SK-N-MC (cell line): ENCODE data around the gene RPL38.

Source experiments
- EZH2 ChIP-seq: fragments of 200-600 bp; sonication (generic); IDR thresholded peaks from one replicate; pipeline ENCODE4 v1.6.1; 2017; ENCODE audit warnings: antibody characterized with exemption
- FOXP2 ChIP-seq: optimal IDR thresholded peaks from 2 replicates; pipeline ENCODE3; 2011; ENCODE audit warnings: mild to moderate bottlenecking, moderate library complexity; ENCODE audit not compliant: insufficient read depth; ENCODE audit errors: extremely low read length, control extremely low read depth
- POLR2AphosphoS5 ChIP-seq: IDR thresholded peaks from 2 replicates; pipeline ENCODE4 v1.6.1; 2012; ENCODE audit warnings: mild to moderate bottlenecking, low read depth, low read length, borderline replicate concordance

DNA sequence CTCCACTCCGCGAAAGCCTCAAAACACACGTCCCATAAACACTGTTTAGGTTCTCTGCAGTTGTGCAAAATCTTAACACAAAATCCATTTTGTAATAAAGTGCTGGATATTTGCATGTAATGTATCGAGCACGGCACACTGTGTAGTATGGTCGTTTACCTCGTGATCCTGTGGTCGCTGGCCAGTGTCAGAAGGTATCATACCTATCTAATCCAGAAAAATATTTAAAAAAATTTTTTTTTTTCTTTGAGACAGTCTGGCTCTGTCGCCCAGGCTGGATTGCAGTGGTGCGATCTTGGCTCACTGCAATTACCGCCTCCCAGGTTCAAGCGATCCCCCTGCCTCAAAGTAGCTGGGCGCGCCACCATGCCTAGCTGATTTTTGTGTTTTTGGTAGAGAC is 996 bp downstream of the RPL38 start:
- TF ChIP-seq POLR2AphosphoS5 (no peak), EZH2 (no peak), FOXP2 (no peak)
